ENCODE results near the gene INS.

DNA sequence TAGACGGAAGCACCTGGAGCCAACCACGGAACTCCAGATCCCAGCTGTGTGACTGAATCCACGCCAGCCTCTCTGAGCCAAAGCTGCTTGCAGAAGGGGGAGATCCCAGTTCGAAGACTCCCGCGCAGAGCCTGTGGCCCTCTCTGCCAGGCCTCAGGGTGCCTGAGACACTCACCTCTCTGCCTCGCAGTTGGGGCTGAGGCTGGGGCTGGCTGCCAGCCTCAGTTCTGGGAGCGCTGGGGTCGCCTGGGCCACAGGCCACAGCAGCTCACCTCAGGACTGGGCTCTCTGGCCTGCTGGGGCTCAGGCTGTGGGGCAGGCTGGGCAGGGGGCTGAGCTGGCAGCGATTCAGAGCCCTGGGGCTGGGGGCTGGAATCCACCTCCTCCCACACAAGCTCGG, 13.6 kb downstream of the INS start:
- no peak for TF ChIP-seq POLR2A (IDR thresholded peaks at IDR 0.05)
- TF ChIP-seq EP300 (IDR thresholded peaks at IDR 0.05; ENCODE audit: low read depth) = no peak
- TF ChIP-seq, protein P1, sequence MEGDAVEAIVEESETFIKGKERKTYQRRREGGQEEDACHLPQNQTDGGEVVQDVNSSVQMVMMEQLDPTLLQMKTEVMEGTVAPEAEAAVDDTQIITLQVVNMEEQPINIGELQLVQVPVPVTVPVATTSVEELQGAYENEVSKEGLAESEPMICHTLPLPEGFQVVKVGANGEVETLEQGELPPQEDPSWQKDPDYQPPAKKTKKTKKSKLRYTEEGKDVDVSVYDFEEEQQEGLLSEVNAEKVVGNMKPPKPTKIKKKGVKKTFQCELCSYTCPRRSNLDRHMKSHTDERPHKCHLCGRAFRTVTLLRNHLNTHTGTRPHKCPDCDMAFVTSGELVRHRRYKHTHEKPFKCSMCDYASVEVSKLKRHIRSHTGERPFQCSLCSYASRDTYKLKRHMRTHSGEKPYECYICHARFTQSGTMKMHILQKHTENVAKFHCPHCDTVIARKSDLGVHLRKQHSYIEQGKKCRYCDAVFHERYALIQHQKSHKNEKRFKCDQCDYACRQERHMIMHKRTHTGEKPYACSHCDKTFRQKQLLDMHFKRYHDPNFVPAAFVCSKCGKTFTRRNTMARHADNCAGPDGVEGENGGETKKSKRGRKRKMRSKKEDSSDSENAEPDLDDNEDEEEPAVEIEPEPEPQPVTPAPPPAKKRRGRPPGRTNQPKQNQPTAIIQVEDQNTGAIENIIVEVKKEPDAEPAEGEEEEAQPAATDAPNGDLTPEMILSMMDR (IDR thresholded peaks at IDR 0.05) = no peak
- no peak for TF ChIP-seq POLR2AphosphoS5 (IDR thresholded peaks at IDR 0.05)

All from transverse colon (tissue), 4 donors.